ENCODE data around the gene RHD. TPM values are rescaled to one million over a fixed set of nuclear protein-coding genes. Genes with fewer than 3 reads are reported as not detected.
"Not testable (repeated sequence)": the region's sequence is repeated elsewhere in the genome, so short reads cannot be mapped to it uniquely, and the experiment has no call there.

The RHD gene
- total RNA-seq, 6 experiments from 2014 or later: 0.22 to 0.58 (median 0.51) TPM; not detected in 3

- H3K4me1 ChIP-seq; H3K27ac ChIP-seq; intact Hi-C loops (cut with DNase I); ATAC-seq; H3K9me3 ChIP-seq; DNase-seq; H3K27me3 ChIP-seq; H3K4me3 ChIP-seq; H3K36me3 ChIP-seq: not testable (repeated sequence)
- no CpG with 5 or more reads among the region's 8 CpGs for WGBS (ENCODE audit: insufficient coverage, low coverage, low lambda C conversion rate, missing lambda C conversion rate)
These were observed 24.2 kb downstream of the RHD start for GRCh38 chr1:25296501-25296900.

- H3K36me3 ChIP-seq; H3K27me3 ChIP-seq; ATAC-seq; DNase-seq; H3K9me3 ChIP-seq; H3K27ac ChIP-seq; H3K4me3 ChIP-seq; H3K4me1 ChIP-seq; intact Hi-C loops (cut with DNase I): not testable (repeated sequence)
- no CpG with 5 or more reads among the region's 9 CpGs for WGBS (ENCODE audit: insufficient coverage, low coverage, low lambda C conversion rate, missing lambda C conversion rate)
These were observed 28.4 kb downstream of the RHD start for GRCh38 chr1:25300729-25301128.

GRCh38 chr1:25302330-25302729 lies 30.0 kb downstream of the RHD start:
- H3K4me1 ChIP-seq; H3K27ac ChIP-seq; DNase-seq; H3K9me3 ChIP-seq; H3K27me3 ChIP-seq; H3K36me3 ChIP-seq; ATAC-seq; intact Hi-C loops (cut with DNase I); H3K4me3 ChIP-seq: not testable (repeated sequence)
- no CpG with 5 or more reads among the region's 3 CpGs for WGBS (ENCODE audit: insufficient coverage, low coverage, low lambda C conversion rate, missing lambda C conversion rate)

GRCh38 chr1:25304936-25305335 lies 32.6 kb downstream of the RHD start:
- H3K36me3 ChIP-seq; H3K27ac ChIP-seq; H3K27me3 ChIP-seq; H3K4me1 ChIP-seq; H3K4me3 ChIP-seq; H3K9me3 ChIP-seq; intact Hi-C loops (cut with DNase I); DNase-seq: not testable (repeated sequence)
- ATAC-seq: peak; percentile 31 to 49 (median 42)
- WGBS (ENCODE audit: insufficient coverage, low coverage, low lambda C conversion rate, missing lambda C conversion rate): 72% methylated on average over 3 of the region's 4 CpGs

- ATAC-seq; H3K27me3 ChIP-seq; intact Hi-C loops (cut with DNase I); H3K4me1 ChIP-seq; H3K9me3 ChIP-seq; DNase-seq; H3K27ac ChIP-seq; H3K36me3 ChIP-seq; H3K4me3 ChIP-seq: not testable (repeated sequence)
- WGBS (ENCODE audit: insufficient coverage, low coverage, low lambda C conversion rate, missing lambda C conversion rate): no CpG with 5 or more reads among the region's 1 CpG
These were observed 35.9 kb downstream of the RHD start for GRCh38 chr1:25308168-25308567.

GRCh38 chr1:25309085-25309484 lies 36.8 kb downstream of the RHD start:
- H3K27me3 ChIP-seq; H3K27ac ChIP-seq; H3K4me3 ChIP-seq; DNase-seq; H3K36me3 ChIP-seq; H3K4me1 ChIP-seq; H3K9me3 ChIP-seq; ATAC-seq; intact Hi-C loops (cut with DNase I): not testable (repeated sequence)
- no CpG with 5 or more reads among the region's 1 CpG for WGBS (ENCODE audit: insufficient coverage, low coverage, low lambda C conversion rate, missing lambda C conversion rate)

GRCh38 chr1:25309486-25309885 lies 37.2 kb downstream of the RHD start:
- DNase-seq; ATAC-seq; H3K4me3 ChIP-seq; H3K27ac ChIP-seq; H3K9me3 ChIP-seq; H3K4me1 ChIP-seq; H3K27me3 ChIP-seq; intact Hi-C loops (cut with DNase I); H3K36me3 ChIP-seq: not testable (repeated sequence)
- WGBS (ENCODE audit: insufficient coverage, low coverage, low lambda C conversion rate, missing lambda C conversion rate): 86% methylated on average over 1 of the region's 1 CpG

GRCh38 chr1:25312806-25313470 lies 40.6 kb downstream of the RHD start:
- H3K36me3 ChIP-seq; H3K9me3 ChIP-seq; H3K27ac ChIP-seq; ATAC-seq; H3K27me3 ChIP-seq; H3K4me3 ChIP-seq; H3K4me1 ChIP-seq; DNase-seq; intact Hi-C loops (cut with DNase I): not testable (repeated sequence)

- H3K27ac ChIP-seq; H3K4me1 ChIP-seq; H3K36me3 ChIP-seq; intact Hi-C loops (cut with DNase I); H3K4me3 ChIP-seq; H3K9me3 ChIP-seq; H3K27me3 ChIP-seq; DNase-seq: not testable (repeated sequence)
- WGBS (ENCODE audit: insufficient coverage, low coverage, low lambda C conversion rate, missing lambda C conversion rate): 81% methylated on average over 5 of the region's 9 CpGs
- ATAC-seq: peak; percentile 23 to 48 (median 34)
These were observed 48.1 kb downstream of the RHD start for GRCh38 chr1:25320314-25320938.

GRCh38 chr1:25322127-25322526 lies 49.8 kb downstream of the RHD start:
- H3K4me3 ChIP-seq; H3K36me3 ChIP-seq; H3K9me3 ChIP-seq; H3K4me1 ChIP-seq; ATAC-seq; H3K27me3 ChIP-seq; H3K27ac ChIP-seq; intact Hi-C loops (cut with DNase I); DNase-seq: not testable (repeated sequence)
- no CpG with 5 or more reads among the region's 9 CpGs for WGBS (ENCODE audit: insufficient coverage, low coverage, low lambda C conversion rate, missing lambda C conversion rate)

- H3K27ac ChIP-seq; H3K4me1 ChIP-seq; H3K36me3 ChIP-seq; H3K27me3 ChIP-seq; H3K9me3 ChIP-seq; intact Hi-C loops (cut with DNase I); ATAC-seq; DNase-seq; H3K4me3 ChIP-seq: not testable (repeated sequence)
- 100% methylated on average over 1 of the region's 3 CpGs for WGBS (ENCODE audit: insufficient coverage, low coverage, low lambda C conversion rate, missing lambda C conversion rate)
These were observed 52.1 kb downstream of the RHD start for GRCh38 chr1:25324407-25324806.

Data from right lobe of liver (tissue), 6 donors.